ENCODE results near the gene PATZ1.

The PATZ1 gene

GRCh38 chr22:31290494-31291471 lies 55.4 kb downstream of the PATZ1 start:
- Histone ChIP-seq H3K9me3 (ENCODE audit: control insufficient read depth, insufficient read depth, low read depth, low read length) (no peaks in the 10 kb centered on the region), H3K36me3 (ENCODE audit: control insufficient read depth in 2 of 2, insufficient read depth in 1 of 2, low read length in 2 of 2) (peaks cover 0 to 10% of the 10 kb centered on the region in 2 experiments; a peak in 1 of 3 replicates), H3K27ac (ENCODE audit: extremely low read depth, low read depth, low read length) (peak overlapping the region; percentile 54; the same call in 1 of the 2 replicates), H3K4me3 (ENCODE audit: low read depth, low read length) (peak overlapping the region; percentile 50), H3K4me1 (ENCODE audit: control insufficient read depth, insufficient read depth, low read length) (peaks cover 11% of the 10 kb centered on the region; the same call in 1 of the 2 replicates)
- ChIA-PET POLR2A (interaction anchor here (0.5 to 2.8 kb wide), 11 partner anchors 9 to 136 kb away, joined by 3 to 14 read pairs (median 4); partner anchors contain the start of genes LIMK2 and PATZ1), CTCF (interaction anchor here (0.6 to 5.4 kb wide), 6 partner anchors 8 to 192 kb away, joined by 3 to 50 read pairs (median 4); partner anchors contain the start of gene LIMK2)
- TF ChIP-seq ZIC2 (tag by site-specific recombination; IDR thresholded peaks at IDR 0.05) = peak; percentile 71
- peak; percentile 74 for TF ChIP-seq ZEB2 (tag by site-specific recombination; IDR thresholded peaks at IDR 0.05)
- TF ChIP-seq BCL11A (tag by site-specific recombination; IDR thresholded peaks at IDR 0.05; ENCODE audit: low read depth) = peak; percentile 64; the same call in 1 of the 2 replicates
- TF ChIP-seq EGR2 (tag by site-specific recombination; IDR thresholded peaks at IDR 0.05; ENCODE audit: low read depth) = 0 out of 2 replicates have a peak, but pooled peaks have one; percentile 18
- TF ChIP-seq ZNF24 (tag by site-specific recombination; IDR thresholded peaks at IDR 0.05) = no peak
- 0 out of 2 replicates have a peak, but pooled peaks have one; percentile 18 for TF ChIP-seq FEZF1 (tag by site-specific recombination; IDR thresholded peaks at IDR 0.05)
- TF ChIP-seq ZBTB20 (tag by site-specific recombination; IDR thresholded peaks at IDR 0.05) = peak; percentile 90
- no peak for TF ChIP-seq TRIM28 (IDR thresholded peaks at IDR 0.05; ENCODE audit: borderline replicate concordance, low read length)
- TF ChIP-seq OSR2 (tag by site-specific recombination; IDR thresholded peaks at IDR 0.05) = peak; percentile 39; the same call in 1 of the 2 replicates
- TF ChIP-seq GLIS2 (tag by site-specific recombination; IDR thresholded peaks at IDR 0.05) = peak; percentile 62
- TF ChIP-seq ATF2 (tag by site-specific recombination; IDR thresholded peaks at IDR 0.05; ENCODE audit: low read depth) = peak; percentile 70; the same call in 1 of the 2 replicates
- TF ChIP-seq SETDB1 (IDR thresholded peaks at IDR 0.05; ENCODE audit: insufficient read length, low read length) = peak; percentile 18
- TF ChIP-seq ZFP69B (tag by site-specific recombination; IDR thresholded peaks at IDR 0.05) = peak; percentile 26; the same call in 1 of the 2 replicates
- TF ChIP-seq KLF10 (tag by site-specific recombination; IDR thresholded peaks at IDR 0.05) = peak; percentile 41; the same call in 1 of the 2 replicates
- TF ChIP-seq ZNF629 (tag by site-specific recombination; IDR thresholded peaks at IDR 0.05) = peak; percentile 77
- 0 out of 2 replicates have a peak, but pooled peaks have one; percentile 17 for TF ChIP-seq ZNF449 (tag by site-specific recombination; IDR thresholded peaks at IDR 0.05)
- peak; percentile 78; the same call in 1 of the 2 replicates for TF ChIP-seq ZNF692 (tag by site-specific recombination; IDR thresholded peaks at IDR 0.05)
- 0 out of 2 replicates have a peak, but pooled peaks have one; percentile 52 for TF ChIP-seq HOXC10 (CRISPR knock-in tag; IDR thresholded peaks at IDR 0.05)
- TF ChIP-seq ZBTB17 (tag by site-specific recombination; IDR thresholded peaks at IDR 0.05) = peak; percentile 50; the same call in 1 of the 2 replicates
- TF ChIP-seq ZBTB49 (tag by site-specific recombination; IDR thresholded peaks at IDR 0.05; ENCODE audit: low read depth) = no peak
- TF ChIP-seq GLIS1 (tag by site-specific recombination; IDR thresholded peaks at IDR 0.05) = peak; percentile 59
- TF ChIP-seq ZNF561 (tag by site-specific recombination; IDR thresholded peaks at IDR 0.05; ENCODE audit: borderline replicate concordance) = 0 out of 2 replicates have a peak, but pooled peaks have one; percentile 33
- TF ChIP-seq KLF8 (tag by site-specific recombination; IDR thresholded peaks at IDR 0.05) = peak; percentile 80
- TF ChIP-seq PATZ1 (tag by site-specific recombination; IDR thresholded peaks at IDR 0.05) = peak; percentile 20; the same call in 1 of the 2 replicates
- no peak for TF ChIP-seq ZNF133 (tag by site-specific recombination; IDR thresholded peaks at IDR 0.05)
